GM19240 (cell line): ENCODE data around the gene INSL3.
A peak's percentile ranks its signal among the peaks of the same experiment; 100 is the strongest.

Experiments used
- DNase-seq: peaks from one replicate; pipeline ENCODE4 v3.0.0; 2011; ENCODE audit warnings: low spot score; ENCODE audit not compliant: insufficient read length

The INSL3 gene, protein sequence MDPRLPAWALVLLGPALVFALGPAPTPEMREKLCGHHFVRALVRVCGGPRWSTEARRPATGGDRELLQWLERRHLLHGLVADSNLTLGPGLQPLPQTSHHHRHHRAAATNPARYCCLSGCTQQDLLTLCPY

GRCh38 chr19:17821190-17821589 lies at the start of gene INSL3:
INSL3 (minus strand) TSS chr19:17821519; CDS start chr19:17821506, 13 bp downstream.
- no peak for DNase-seq

DNA sequence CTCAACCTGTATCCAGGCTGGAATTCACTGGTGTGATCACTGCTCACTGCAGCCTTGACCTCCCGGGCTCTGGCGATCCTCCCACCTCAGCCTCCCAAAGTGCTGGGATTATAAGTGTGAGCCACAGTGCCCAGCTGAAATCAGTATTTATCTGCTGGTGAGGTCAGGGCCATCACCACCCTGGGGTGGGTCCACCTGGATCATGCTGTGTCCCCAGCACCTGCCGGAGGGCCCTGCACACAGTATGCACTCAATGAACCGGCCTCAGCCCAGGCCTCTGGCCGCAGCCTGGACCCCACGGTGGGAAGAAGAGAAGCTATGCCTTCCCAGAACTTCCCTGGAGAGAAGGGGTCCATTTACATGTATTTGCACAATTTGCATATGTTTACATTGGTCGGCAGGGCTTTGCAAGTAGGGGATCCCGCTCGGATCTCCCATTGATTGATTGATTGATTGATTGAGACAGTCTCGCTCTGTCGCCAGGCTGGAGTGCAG lies 47.8 kb upstream of the INSL3 start:
- DNase-seq, result no peak

DNA sequence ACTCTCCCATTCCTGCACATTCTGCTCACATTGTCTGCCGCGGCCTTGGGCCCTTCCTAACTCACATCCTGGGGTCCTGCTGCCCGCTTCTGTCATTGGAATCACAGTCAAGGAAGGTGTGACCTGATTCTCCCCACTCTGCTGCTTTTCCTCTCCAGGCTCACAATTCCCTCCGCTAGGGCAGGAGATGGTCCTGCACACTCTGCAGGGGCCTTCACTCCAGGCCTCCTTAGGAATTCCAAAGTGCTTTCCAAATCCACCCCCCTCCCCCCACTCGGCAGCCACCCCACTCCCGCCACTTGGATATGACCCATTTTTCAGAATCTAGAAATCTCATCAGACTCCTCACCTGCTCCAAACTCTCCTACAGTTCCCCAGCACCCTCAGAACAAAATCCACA lies 47.4 kb upstream of the INSL3 start:
- no peak for DNase-seq

- no peak for DNase-seq
Observed at GRCh38 chr19:17866964-17867486, 45.7 kb upstream of the INSL3 start.

- DNase-seq, result no peak
Observed at GRCh38 chr19:17866312-17866963, 45.1 kb upstream of the INSL3 start.

DNA sequence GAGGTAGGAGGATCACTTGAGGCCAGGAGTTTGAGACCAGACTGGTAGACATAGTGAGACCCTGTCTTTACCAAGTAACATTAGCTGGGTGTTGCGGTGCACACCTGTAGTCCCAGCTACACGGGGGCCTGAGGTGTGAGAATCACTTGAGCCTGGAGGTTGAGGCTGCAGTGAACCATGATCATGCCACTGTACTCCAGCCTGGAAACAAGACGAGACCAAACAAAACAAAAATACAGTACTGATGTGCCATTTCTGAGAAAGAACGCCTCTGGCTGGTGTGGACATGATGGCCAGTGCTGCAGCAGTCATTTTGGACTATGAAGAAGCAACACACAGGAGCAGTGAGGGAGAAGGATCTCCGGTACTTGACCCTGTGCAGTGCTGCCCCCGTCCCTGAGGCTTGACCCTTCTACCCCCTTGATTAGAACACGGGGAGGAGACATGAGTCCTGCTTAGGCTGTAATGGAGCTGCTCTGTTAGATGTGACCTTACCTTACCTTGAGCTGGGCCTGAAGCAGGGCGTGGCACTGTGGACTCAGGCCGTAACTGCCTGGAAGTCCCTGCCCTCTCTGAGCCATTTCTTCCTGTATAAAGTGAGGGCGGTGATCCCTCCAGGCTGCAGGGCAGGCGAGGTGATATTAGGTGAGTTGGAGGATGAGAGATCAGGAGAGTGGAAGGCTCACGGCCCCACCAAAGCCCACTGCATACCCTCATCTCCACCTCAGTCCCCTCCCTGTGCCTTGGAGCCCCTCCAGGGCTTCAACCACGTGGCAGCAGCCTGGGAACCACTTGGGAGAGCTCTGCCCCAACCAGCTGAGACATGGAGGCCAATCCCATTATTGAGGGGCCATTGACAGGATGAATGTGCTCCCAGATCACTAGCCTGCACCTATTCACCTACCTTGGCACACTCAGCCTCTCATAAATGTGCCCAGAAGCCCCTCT lies 44.3 kb upstream of the INSL3 start:
- DNase-seq, result no peak

DNA sequence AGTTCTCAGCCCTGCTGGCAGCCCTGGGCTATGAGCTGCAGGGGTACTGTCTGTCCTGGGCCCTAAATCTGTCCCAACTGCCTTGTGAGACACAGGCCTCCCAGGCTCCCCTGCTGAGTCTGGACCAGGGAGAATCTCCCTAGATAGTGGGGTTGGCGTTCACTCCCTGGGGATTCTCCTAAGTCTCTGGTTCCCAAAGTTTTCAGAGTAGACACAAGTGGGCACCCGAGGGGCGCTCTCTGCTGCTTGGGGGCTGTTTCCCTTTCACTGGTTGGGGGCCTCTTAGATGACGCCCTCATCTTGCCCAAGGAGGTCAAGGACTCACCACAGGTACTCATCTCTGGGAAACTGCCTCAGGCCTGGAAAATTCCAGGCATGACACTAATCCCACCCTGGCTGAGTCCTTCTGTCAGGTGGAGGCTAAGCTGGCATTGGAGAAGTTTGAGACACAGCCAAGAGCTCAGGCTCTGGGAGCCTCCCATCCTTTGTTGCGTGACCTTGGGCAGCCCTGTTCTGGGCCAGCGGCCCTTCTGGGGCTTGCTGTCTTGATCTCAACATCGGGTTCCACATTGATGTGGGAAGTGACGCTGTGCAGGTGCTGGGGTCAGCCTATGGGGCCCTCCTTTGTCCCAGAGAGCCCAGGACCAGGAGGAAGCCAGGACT lies 42.3 kb upstream of the INSL3 start:
- no peak for DNase-seq

GRCh38 chr19:17862711-17863519 lies 41.6 kb upstream of the INSL3 start:
- DNase-seq, result no peak

DNA sequence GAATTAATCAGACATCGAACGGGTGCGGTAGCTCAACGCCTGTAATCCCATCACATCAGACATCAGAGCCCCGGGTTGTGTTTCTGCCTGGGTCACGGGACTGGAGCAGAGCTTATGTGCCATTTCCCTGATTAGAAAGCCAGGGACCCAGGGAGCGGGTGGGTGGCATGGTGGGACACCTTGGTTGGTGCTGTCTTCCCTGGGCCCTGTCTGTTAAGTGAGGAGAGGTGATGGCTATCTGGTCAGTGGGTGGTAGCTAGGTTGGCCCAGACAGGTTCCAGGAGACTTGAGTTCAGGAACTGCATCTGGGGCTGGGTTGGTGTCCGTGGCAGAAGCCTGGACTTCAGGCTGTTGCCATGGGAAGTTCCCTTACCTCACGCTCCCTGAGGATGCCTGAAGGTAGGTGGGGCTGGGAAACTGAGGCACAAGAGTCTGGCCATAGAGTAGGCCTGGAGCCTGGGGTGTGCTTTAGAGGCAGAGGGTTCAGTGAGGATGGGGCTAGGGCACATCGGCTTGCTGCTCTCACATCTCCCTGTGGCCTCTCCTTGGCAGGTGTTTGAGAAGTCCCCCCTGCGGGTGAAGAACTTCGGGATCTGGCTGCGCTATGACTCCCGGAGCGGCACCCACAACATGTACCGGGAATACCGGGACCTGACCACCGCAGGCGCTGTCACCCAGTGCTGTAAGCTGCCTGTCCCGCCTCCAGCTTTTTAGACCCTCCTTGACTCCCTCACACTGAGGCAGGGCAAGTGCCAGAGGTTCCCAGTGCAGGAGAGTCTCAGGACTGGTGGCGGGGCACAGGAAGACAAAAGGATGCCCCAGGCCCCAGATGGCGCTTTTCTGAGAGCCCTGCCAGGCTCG lies 40.5 kb upstream of the INSL3 start:
- no peak for DNase-seq

- DNase-seq, result no peak
Observed at GRCh38 chr19:17860993-17861360, 39.7 kb upstream of the INSL3 start.

- DNase-seq, result no peak
Observed at GRCh38 chr19:17860331-17860992, 39.1 kb upstream of the INSL3 start.

DNA sequence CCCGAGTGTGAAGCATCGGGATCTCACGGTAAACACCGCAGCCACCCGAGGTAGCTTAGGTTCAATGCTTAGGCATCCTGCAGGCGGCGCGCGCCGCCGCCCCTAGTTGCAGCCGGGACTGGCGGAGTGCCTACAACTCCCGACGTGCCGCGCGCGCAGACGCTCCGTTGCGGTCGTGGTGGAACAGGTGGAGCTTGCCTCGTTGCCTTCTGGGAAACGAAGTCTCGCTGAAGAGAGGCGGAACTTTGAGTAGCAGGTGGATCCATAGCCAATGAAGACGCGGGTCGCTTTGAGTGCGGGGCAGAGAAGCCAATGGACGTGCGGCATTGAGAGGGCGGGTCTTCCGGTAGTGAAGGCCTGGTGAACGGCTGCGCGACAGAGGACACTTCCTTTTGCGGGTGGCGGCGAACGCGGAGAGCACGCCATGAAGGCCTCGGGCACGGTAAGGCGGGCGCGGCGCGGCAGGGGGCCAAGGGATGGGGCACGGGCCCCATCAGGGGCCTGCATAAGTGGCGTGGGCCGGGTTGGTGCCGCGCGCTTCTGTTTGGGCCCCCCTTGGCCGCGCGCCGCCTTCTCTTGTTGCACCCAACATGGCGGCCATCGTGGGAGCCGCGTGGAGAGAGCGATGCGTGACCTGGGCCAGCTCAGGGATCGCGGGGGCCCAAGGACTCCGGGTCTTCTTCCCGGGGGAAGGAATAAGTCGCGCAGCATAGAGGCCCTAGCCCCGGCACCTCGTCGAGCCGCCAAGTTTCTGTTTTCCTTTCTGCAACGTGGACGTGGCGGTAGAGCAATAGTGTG lies 38.4 kb upstream of the INSL3 start, which contains the start of gene RPL18A:
Gene RPL18A, plus strand, starts transcription at position 378 of the 798 bp plus-strand sequence. Its CDS starts 47 bp downstream, at position 425.
- DNase-seq, result peak; percentile 92

DNA sequence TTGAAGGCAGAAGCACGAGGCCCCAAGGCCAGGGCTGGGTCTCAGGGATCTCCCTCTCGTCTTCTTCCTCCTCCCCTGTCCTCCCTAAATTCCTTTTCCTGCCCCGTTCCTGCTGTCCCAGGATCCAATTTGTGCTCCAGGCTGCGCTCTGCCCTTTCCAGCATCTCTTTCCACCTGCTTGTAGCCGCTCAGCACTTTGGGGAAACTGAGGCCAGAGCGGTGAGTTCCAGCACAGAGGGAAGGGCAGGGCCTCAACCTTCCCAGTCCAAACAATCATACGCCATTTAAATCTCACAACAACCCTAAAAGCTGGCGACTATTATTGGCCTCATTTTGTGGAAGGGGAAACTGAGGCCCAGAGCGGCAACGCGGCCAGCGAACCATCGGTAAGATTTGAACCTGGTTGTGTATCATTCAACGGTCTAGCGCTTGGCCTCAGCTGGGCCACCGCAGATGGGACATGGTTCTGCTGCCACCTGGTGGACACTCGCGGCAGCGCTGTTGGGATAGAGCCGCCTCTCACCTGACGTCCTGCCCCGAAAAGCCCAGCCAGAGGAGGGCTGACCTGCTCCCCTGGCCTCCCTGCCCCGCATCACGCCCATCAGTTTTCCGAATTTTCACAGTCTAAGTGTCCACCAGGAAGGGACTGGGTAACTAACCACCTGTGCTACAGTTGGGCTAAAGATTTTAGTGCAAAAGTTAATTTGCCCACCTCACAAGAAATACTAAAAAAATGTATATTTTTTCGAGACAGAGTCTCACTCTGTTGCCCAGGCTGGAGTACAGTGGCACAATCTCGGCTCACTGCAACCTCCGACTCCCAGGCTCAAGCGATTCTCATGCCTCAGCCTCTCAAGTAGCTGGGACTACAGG lies 34.2 kb upstream of the INSL3 start:
- DNase-seq, result peak; percentile 67

DNA sequence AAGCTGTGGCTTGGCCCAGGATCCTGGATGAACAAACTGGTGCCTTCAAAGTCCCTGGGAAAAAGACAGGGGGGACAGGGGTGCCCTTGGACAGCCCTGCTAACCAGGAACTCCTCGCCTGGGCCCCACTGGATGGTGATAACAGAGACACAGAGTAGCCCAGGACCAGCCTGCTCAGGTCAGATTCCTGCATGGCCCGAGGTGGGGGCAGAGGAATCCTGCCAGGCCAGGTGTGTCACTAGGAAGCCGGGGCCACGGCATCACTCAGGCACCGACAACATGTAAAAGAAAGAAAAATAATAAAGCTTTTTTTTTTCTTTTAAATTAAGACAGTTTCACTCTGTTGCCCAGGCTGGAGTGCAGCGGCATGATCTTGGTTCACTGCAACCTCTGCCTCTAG lies 32.7 kb upstream of the INSL3 start:
- no peak for DNase-seq

DNA sequence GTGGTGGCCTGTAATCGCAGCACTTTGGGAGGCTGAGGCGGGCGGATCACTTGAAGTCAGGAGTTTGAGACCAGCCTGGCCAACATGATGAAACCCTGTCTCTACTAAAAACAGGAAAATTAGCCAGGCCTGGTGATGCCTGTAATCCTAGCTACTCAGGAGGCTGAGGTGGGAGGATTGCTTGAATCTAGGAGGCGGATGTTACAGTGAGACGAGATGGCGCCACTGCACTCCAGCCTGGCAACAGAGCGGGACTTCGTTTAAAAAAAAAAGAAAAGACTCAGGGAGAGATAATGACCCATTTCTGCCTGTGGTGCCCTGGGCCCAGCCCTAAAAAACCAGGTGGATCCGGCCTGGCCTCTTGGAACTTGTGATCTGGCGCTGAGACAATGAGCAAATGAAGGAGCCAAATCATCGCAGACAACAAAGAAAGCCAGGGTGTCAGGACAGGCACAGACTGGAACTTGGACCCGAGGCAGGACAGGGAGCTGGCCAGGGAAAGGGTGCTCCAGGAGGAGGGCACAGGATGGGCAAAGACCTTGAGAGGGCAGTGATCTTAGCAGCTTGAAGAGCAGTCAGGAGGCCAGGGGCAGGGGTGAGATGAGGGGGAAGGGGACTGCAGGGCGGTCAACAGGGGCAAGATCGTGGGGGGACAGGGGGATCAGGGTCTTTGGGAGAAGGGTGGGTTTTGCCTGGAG lies 27.4 kb upstream of the INSL3 start:
- DNase-seq, result no peak

DNA sequence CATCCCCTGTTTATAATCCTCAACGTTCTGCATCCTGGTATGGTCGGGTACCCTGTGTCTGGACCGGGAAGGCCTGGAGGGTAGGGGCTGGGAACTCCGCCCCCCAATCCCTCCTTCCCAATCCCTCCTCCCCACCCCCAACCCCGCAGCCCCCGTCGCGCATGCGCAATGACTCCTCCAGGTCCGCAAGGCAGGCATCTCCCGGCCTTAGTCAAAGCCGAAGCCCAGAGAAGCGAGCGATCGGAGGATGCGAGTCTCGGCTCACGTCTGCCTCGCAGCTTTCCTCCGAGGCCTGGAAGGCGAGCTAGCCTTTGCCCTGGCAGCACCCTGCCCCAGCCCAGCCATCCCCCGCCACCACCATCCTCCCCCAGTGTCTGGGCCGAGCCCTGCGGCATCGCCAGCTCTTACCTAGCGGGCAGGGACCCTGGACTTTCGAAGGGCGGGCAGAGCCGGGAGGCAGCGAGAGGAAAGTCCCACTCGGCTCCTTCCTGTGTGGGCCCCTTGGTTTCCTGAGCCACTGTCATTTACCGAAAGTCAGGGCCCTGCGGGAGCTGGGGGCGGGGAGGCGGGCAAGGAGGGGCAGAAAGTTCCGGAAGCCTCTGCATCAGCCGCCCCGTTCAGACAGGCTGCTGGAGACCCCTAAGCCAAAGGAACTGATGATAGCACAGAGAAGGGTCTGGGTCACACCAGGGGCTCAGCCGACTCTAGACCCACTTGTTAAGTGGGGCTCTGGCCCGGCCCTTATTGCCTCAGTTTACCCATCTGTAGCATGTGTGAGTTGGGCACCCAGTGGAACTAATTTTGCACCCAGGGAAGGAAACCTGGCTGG lies 26.4 kb upstream of the INSL3 start, which contains the start of gene JAK3:
Gene JAK3, minus strand, starts transcription at position 445 of the 829 bp plus-strand sequence. CDS start 3,565 bp downstream, outside the sequence.
- peak; percentile 91 for DNase-seq
